ENCODE data around the gene GOLGA6B.
"Not testable (repeated sequence)": the region's sequence is repeated elsewhere in the genome, so short reads cannot be mapped to it uniquely, and the experiment has no call there.

- not testable (repeated sequence) for TF ChIP-seq CTCF, EZH2phosphoT487, EZH2 (IDR thresholded peaks at IDR 0.05)
Observed at GRCh38 chr15:72608084-72608483, 46.4 kb upstream of the GOLGA6B start.
